Activated gamma-delta T cell treated with Interleukin-2 at 50 U/mL for 16 hours (primary cell): ENCODE results near the gene TMEM151B.
"Not testable (repeated sequence)": the region's sequence is repeated elsewhere in the genome, so short reads cannot be mapped to it uniquely, and the experiment has no call there.

ENCODE experiments used
- DNase-seq: peaks from one replicate; pipeline ENCODE4 v3.0.0-alpha.2; 2020

TMEM151B gene

DNA sequence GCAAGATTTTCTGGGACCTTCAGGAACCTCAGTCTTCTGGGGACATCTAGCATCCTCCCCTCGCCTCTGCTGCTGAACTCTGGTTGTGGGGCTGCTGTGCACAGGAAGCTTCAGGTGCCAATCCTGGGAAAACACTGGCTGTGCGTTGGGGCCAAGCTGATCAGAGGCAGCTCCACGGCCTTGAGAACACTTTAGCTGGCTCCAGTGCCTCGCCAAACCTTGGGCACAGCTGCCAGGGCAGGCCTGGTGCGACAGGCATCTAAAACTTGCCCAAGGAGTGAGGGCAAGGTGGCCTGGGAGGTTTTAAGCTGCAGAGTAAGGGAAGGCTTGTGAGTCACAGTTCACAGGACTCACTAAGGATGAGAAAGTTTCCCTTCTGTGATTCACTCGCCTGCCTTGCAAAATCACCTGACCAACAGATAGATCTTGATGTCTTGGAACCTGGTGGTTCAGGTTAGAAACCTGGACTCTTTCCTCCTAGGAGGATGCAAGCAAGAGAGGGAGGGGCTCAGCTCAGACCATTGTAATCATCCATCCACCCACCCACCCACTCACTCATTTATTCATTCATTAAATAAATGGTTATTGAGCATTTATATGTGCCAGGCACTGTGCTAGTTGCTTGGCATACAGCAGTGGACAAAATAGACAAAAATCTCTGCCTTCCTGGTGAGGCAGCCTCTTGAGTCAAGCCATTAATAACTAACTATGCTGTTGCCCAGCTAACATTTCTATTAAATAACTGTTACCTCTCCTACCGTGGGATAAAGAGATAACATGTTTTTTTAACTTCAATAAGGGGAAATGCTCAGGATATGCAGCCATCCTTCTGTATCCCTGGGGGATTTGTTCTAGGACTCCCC, 69.7 kb downstream of the TMEM151B start:
- DNase-seq: no peak

DNA sequence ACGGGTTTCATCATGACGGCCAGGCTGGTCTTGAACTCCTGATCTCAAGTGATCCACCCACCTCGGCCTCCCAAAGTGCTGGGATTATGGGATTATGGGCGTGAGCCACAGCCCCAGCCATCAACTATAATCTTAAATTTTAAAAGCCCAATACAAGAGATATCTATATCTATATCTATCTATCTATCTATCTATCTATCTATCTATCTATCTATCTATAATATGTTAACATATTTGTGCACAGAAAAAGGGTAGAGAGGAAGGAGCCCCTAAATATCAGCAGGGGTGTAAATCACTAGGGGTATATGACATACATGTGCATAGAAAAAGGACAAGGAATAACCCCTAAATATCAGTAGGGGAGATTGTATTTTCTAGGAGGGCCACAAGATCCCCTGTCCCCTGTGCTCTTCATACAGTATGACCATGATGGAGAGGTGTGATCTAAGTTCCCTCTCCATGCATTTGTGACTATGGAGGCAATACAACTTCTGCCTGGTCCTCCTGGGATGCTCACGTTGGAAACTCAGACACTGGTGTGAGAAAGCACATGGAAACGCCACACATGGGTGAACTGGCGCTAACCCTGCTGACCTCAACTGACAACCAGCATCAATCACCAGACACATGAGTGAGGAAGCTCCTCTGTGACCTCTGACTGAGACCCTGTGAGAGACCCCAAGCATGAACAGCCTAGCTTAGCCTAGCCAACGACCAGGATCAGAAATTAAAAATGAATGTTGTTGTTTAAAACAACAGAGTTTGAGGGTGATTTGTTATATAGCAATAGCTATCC, 71.0 kb downstream of the TMEM151B start:
- no peak for DNase-seq

DNA sequence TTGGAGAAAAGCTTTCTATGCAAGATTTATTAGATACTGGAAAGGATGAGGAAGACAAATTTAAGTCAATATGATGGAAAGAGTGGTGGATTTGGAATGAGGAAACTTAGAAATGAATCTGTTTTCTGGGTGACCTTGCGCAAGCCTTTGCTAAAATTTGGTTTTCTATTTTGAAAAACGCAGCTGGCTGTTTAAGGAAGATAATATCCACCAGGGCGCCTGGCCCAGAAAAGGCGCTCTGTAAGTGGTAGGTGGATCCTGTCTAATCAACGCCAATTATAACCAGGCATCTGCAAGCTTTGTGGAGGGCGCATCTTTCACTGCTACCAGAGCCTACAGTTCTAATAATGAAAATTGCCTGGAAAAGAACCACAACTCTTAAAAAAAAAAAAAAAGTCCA, 71.8 kb downstream of the TMEM151B start:
- DNase-seq: no peak

DNA sequence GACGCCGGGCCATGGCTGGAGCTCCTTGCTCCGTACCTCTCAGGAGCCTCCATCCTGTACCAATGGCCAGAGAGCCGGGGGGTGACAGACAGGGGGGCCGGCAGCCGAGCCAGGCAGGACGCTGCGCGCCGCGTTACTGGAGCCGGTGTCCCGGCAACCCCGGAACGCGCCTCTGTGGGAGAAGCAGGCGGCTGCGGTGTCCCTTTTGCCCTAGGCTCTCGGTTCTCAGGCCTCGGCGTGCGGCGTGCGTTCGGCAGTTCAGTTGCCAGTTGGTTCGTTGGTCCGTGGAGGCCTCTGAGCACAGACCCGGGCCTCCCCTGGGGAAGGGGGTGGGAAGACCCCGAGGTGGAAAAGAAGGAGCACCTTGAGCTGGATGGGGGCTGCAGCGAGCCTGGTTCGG, 72.2 kb downstream of the TMEM151B start, which contains the start of gene SPATS1:
Gene SPATS1, plus strand, starts transcription at position 162 of the 400 bp plus-strand sequence. CDS start 446 bp downstream, outside the sequence.
- DNase-seq: no peak

DNA sequence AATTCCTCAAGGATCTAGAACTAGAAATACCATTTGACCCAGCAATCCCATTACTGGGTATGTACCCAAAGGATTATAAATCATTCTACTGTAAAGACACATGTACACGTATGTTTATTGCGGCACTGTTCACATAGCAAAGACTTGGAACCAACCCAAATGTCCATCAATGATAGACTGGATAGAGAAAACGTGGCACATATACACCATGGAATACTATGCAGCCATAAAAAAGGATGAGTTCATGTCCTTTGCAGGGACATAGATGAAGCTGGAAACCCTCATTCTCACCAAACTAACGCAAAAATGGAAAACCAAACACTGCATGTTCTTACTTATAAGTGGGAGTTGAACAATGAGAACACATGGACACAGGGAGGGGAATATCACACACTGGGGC, 76.6 kb downstream of the TMEM151B start:
- not testable (repeated sequence) for DNase-seq

DNA sequence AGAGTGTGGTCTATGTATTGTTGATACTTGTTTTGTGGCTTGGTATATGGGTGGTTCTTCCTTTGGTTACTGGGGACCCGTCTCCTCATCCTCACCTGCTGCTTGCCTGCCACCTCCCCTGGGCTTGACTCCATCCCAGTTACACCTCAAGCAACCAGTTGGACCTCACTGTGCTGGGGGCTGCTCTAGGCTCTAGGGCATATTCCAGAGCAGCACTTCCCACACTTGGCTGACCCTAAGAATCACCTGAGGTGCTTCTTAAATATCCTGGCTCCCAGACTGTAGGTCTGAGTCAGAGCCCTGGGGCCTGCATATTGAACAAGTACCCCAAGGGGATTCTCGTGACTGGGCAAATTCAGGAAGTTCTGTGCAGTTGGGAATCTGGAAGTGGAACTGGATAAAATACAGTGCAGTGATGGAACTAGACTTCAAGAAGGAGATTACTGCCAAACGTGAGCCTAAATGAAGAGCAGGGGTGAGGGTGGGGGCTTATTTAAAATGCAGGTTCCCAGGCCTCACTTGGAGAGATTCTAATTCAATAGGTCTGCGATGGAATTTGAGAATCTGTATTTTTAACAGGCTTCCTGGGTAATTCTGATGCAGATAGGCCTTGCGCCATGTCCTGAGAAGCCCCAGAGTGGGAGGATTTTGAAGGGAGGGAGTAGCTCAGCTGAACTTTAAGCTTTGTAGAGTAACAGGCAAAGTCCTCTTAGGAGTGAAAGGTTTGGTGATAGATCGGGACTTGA, 79.8 kb downstream of the TMEM151B start:
- no peak for DNase-seq

DNA sequence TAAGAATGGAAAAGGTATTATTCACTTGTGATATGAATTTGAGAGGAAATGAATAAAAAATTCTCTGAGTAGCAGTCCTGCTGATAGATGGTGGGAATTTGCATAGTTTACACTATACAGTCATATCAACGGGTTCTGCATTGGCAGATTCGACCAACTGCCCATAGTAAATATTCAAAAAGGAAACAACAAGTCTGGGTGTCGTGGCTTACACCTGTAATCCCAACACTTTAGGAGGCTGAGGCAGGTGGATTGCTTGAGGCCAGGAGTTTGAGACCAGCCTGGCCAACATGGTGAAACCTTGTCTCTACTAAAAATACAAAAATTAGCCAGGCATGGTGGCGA, 80.4 kb downstream of the TMEM151B start:
- DNase-seq: not testable (repeated sequence)

DNA sequence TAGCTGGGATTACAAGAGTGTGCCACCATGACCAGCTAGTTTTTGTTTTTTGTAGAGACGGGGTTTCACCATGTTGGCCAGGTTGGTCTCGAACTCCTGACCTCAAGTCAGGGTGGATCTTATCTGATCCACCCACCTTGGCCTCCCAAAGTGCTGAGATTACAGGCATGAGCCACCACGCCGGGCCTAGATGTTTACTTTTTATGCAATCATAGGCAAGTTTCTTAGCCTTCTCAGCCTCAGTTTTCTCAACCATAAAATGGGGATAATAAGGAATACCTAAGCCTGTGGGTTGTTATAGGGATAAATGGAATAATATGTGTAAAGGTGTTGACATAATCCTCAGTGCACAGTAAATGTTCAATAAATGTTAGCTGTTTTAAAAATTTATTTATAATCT, 82.0 kb downstream of the TMEM151B start:
- DNase-seq: no peak

DNA sequence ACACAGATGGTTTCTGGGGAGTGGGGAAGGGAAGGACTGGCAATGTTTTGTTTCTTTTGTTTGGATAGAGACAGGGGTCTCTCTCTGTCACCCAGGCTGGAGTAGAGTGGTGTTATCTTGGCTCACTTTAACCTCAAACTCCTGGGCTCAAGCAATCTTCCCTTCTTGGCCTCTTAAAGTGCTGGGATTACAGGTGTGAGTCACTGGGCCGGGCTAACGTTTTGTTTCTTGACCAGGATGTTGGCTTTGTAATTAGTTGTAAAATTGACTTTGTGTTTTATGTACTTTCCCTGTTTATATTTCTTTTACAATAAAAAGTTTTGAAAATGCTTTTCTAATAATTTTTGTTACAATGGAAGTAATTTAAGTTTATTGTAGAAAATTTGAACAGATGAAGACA, 83.1 kb downstream of the TMEM151B start:
- no peak for DNase-seq

DNA sequence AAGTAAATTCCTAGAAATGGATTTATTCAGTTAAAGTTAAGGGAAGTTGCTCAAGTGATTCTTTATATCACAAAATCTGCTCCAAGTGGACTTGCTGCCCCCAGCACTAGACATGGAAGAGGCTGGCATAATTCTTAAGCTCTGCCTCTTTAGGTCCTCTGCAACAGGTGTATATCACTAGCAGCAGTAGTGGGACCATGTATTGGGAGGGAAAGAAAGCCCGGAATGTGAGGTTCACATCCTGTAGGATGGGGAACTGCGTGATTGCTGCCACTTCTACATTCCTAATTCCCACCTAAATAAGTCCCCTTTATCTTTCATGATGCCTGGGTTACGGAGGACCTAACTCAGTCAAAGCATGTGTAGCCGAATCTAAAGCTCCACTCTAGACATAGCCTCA, 85.4 kb downstream of the TMEM151B start:
- DNase-seq: no peak

DNA sequence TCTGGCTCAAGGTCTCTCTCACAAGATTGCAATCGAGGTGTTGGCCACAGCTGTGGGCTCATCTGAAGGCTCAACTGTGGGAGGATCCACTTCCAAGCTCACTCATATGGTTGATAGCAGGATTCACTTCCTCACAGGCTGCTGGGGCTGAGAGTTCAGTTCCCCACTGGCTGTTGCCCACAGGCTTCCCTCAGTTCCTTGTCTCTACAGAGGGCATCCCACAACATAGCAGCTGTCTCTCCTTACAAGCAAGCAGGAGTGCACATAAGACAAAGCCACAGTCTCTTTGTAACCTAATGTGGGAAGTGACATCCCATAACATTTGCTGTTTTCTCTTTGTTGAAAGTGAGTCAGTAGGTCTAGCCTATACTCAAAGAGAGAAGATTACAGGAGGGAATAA, 86.2 kb downstream of the TMEM151B start:
- DNase-seq: no peak
